ENCODE data around the gene DARS2.

- TF ChIP-seq CTCF (IDR thresholded peaks at IDR 0.05; ENCODE audit: low read depth, low read length, missing input control) (no peak), MAX (IDR thresholded peaks at IDR 0.05) (no peak), FOXA1 (IDR thresholded peaks at IDR 0.05) (no peak), RXRA (IDR thresholded peaks at IDR 0.05) (no peak), ATF3 (IDR thresholded peaks at IDR 0.05) (no peak), REST (IDR thresholded peaks at IDR 0.05) (no peak), TAF1 (conservative IDR thresholded peaks at IDR 0.05) (no peak), YY1 (IDR thresholded peaks at IDR 0.05) (no peak), SP1 (IDR thresholded peaks at IDR 0.05) (no peak), ZBTB33 (IDR thresholded peaks at IDR 0.05) (no peak), RAD21 (IDR thresholded peaks at IDR 0.05) (no peak), NR2F2 (IDR thresholded peaks at IDR 0.05) (no peak)
Measured at GRCh38 chr1:173884701-173885100, 60.2 kb downstream of the DARS2 start.
